AG04450 (cell line): Measurements from ENCODE around the gene CAPN9. TPM values are rescaled to one million over a fixed set of nuclear protein-coding genes. Genes with fewer than 3 reads are reported as not detected.

Experiments used
- CTCF ChIA-PET: fragments of 300-600, 350-600 bp; formaldehyde crosslinking; extraction: SDS; loops from one replicate; lab custom pipeline; 2022; ENCODE audit warnings: antibody characterized with exemption, inconsistent platforms; lab: Charles Lee
- POLR2A ChIA-PET: fragments of 350-600 bp; formaldehyde crosslinking; extraction: SDS; loops from one replicate; lab custom pipeline; 2021; ENCODE audit warnings: antibody characterized with exemption, inconsistent platforms; lab: Yijun Ruan, JAX
- DNase-seq: peaks from one replicate; pipeline ENCODE4 v3.0.0-alpha.2; 2011; ENCODE audit warnings: low read depth, low spot score
- H3K27ac ChIP-seq: one replicate; pipeline ENCODE4 v1.5.1; 2012; ENCODE audit warnings: low read depth, low read length, control low read depth
- H3K27me3 ChIP-seq: one replicate; pipeline ENCODE4 v1.6.0; 2012; ENCODE audit warnings: low read length; ENCODE audit not compliant: control insufficient read depth, insufficient read depth
- H3K4me3 ChIP-seq: 2 replicates; pipeline ENCODE4 v1.5.1; 2011; ENCODE audit warnings: mild to moderate bottlenecking, low read depth, low read length, control low read depth
- H3K9me3 ChIP-seq: 2 replicates; pipeline ENCODE4 v1.5.1; 2012; ENCODE audit warnings: low read length; ENCODE audit not compliant: control insufficient read depth, insufficient read depth
- polyA plus RNA-seq: library from polyadenylated mRNA; depleted of rRNA; stranded (reverse); fragments of >200 nt; gene quantifications from 2 replicates; pipeline ENCODE4 v1.2.3, GENCODE V29; 2011
- TF ChIP-seq, protein P1 (sequence below): IDR thresholded peaks from 2 replicates; pipeline ENCODE4 v1.5.1; 2011; ENCODE audit warnings: low read depth, low read length, control low read depth, inconsistent platforms

CAPN9 gene
- polyA plus RNA-seq, 1 experiment, result 0.24 TPM

DNA sequence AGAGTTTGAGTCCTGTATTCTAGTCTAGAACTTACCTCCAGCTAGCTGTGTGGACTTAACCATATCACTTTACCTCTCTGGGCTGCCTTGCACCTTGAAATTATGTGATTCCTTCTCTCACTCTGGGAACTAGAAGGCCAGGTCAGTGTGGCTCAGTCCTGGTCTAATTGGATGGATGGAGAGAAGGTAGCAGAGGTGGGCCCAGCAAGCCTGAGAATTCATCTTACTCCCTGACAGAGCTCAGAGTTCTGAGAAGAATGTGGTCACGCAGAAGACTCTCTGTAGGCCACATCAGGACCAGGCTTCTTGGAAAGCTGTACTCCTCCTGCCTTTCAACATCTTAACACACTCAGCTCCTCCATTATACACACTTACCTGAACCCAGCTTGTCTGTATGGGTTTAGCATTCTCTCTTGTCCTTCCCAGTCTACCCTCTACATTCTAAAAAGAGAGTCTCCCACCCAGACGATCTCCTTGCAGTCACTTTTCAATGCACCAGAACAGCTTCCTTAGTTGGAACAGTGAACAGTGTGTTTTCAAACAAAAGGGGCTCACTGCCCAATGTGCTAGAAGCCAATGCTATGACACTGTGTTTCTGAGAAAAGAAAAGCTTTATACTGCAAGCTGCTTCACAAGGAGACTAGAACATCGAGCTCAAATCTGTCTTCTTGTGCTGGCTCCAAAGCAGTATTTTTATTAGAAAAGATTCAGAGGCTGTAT, 60.5 kb downstream of the CAPN9 start:
- no peaks in the 10 kb centered on the region for H3K9me3 ChIP-seq
- CTCF ChIA-PET, result interaction anchor here (1.1 kb wide), 1 partner anchor 9 kb away, joined by 3 read pairs; no protein-coding TSS in a partner anchor

GRCh38 chr1:230808281-230808872, 61.2 kb downstream of the CAPN9 start:
- H3K4me3 ChIP-seq, result no peak overlapping the region
- peaks cover 2% of the 10 kb centered on the region for H3K27me3 ChIP-seq
- TF ChIP-seq, protein P1, sequence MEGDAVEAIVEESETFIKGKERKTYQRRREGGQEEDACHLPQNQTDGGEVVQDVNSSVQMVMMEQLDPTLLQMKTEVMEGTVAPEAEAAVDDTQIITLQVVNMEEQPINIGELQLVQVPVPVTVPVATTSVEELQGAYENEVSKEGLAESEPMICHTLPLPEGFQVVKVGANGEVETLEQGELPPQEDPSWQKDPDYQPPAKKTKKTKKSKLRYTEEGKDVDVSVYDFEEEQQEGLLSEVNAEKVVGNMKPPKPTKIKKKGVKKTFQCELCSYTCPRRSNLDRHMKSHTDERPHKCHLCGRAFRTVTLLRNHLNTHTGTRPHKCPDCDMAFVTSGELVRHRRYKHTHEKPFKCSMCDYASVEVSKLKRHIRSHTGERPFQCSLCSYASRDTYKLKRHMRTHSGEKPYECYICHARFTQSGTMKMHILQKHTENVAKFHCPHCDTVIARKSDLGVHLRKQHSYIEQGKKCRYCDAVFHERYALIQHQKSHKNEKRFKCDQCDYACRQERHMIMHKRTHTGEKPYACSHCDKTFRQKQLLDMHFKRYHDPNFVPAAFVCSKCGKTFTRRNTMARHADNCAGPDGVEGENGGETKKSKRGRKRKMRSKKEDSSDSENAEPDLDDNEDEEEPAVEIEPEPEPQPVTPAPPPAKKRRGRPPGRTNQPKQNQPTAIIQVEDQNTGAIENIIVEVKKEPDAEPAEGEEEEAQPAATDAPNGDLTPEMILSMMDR, result no peak
- no peaks in the 10 kb centered on the region for H3K9me3 ChIP-seq
- no peak for DNase-seq
- ChIA-PET CTCF (interaction anchor here (1.0 kb wide), 1 partner anchor 108 kb away, joined by 3 read pairs; no protein-coding TSS in a partner anchor), POLR2A (no interaction called here)
- no peak overlapping the region for H3K27ac ChIP-seq

More for the DNA sequence above, 60.5 kb downstream of the CAPN9 start:
- no peak overlapping the region for H3K27ac ChIP-seq
- TF ChIP-seq, protein P1, result no peak
- POLR2A ChIA-PET, result no interaction called here
- no peak for DNase-seq
- no peak overlapping the region for H3K4me3 ChIP-seq
- peaks cover 2% of the 10 kb centered on the region for H3K27me3 ChIP-seq

- Histone ChIP-seq H3K27ac (no peak overlapping the region), H3K4me3 (no peak overlapping the region), H3K9me3 (no peaks in the 10 kb centered on the region), H3K27me3 (peaks cover 2% of the 10 kb centered on the region)
- CTCF ChIA-PET, result interaction anchor here (1.0 to 1.9 kb wide), 2 partner anchors 12 to 107 kb away, joined by 3 to 4 read pairs; no protein-coding TSS in a partner anchor
- TF ChIP-seq, protein P1, result no peak
- no peak for DNase-seq
- POLR2A ChIA-PET, result no interaction called here
These were observed 62.2 kb downstream of the CAPN9 start for GRCh38 chr1:230809256-230809990.

- CTCF ChIA-PET, result no interaction called here
- TF ChIP-seq, protein P1, result no peak
- Histone ChIP-seq H3K27me3 (peaks cover 4% of the 10 kb centered on the region), H3K4me3 (no peak overlapping the region), H3K27ac (no peak overlapping the region), H3K9me3 (no peaks in the 10 kb centered on the region)
- POLR2A ChIA-PET, result no interaction called here
- no peak for DNase-seq
These were observed 65.4 kb downstream of the CAPN9 start for GRCh38 chr1:230812568-230812967.
